Measurements from ENCODE around the gene MS4A4E.

DNA sequence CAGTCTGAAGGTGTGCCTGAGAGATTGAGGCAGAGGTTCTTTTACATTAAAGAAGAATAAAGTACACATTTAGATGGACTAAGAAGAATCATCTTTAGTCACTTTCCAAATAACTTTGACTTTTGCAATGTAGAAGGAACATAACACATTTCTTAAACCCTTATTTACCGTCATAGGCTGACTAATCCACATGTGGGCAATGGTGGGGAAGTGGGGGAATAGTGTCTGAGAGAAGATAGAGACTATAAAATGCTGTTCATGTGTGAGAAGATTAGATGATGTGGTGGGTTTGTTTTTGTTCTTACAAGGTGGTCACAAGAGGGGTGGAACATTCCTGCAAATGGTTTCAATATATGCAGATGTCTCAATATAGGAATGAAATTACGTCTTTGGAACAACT lies 39.3 kb upstream of the MS4A4E start:
- TF ChIP-seq, protein P1, sequence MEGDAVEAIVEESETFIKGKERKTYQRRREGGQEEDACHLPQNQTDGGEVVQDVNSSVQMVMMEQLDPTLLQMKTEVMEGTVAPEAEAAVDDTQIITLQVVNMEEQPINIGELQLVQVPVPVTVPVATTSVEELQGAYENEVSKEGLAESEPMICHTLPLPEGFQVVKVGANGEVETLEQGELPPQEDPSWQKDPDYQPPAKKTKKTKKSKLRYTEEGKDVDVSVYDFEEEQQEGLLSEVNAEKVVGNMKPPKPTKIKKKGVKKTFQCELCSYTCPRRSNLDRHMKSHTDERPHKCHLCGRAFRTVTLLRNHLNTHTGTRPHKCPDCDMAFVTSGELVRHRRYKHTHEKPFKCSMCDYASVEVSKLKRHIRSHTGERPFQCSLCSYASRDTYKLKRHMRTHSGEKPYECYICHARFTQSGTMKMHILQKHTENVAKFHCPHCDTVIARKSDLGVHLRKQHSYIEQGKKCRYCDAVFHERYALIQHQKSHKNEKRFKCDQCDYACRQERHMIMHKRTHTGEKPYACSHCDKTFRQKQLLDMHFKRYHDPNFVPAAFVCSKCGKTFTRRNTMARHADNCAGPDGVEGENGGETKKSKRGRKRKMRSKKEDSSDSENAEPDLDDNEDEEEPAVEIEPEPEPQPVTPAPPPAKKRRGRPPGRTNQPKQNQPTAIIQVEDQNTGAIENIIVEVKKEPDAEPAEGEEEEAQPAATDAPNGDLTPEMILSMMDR (IDR thresholded peaks at IDR 0.05; ENCODE audit: insufficient read depth, low read length, poor library complexity, severe bottlenecking) = no peak
- no peak for TF ChIP-seq EZH2phosphoT487 (conservative IDR thresholded peaks at IDR 0.05; ENCODE audit: low read length)

Measured in SU-DHL-6 (cell line).